ENCODE data around the gene STC2.
"Not testable (repeated sequence)": the region's sequence is repeated elsewhere in the genome, so short reads cannot be mapped to it uniquely, and the experiment has no call there.

STC2 gene

GRCh38 chr5:173291722-173292658 is 36.2 kb downstream of the STC2 start:
- H3K36me3 ChIP-seq = no peaks in the 10 kb centered on the region
- TF ChIP-seq CTCF (IDR thresholded peaks at IDR 0.05; ENCODE audit: low read depth, low read length) = no peak
- DNase-seq = peak; percentile 68
- H3K27ac ChIP-seq = peak overlapping the region; percentile 74
- peaks cover 2% of the 10 kb centered on the region for H3K9me3 ChIP-seq (ENCODE audit: severe bottlenecking)
- no peaks in the 10 kb centered on the region for H3K27me3 ChIP-seq (ENCODE audit: insufficient read depth, low read depth, severe bottlenecking)
- no peak overlapping the region for H3K4me3 ChIP-seq (ENCODE audit: low read depth, low read length)

- no peak overlapping the region for H3K4me3 ChIP-seq (ENCODE audit: low read depth, low read length)
- H3K9me3 ChIP-seq (ENCODE audit: severe bottlenecking) = peaks cover 2% of the 10 kb centered on the region
- no peaks in the 10 kb centered on the region for H3K36me3 ChIP-seq
- H3K27me3 ChIP-seq (ENCODE audit: insufficient read depth, low read depth, severe bottlenecking) = no peaks in the 10 kb centered on the region
- H3K27ac ChIP-seq = no peak overlapping the region
- TF ChIP-seq CTCF (IDR thresholded peaks at IDR 0.05; ENCODE audit: low read depth, low read length) = no peak
- DNase-seq = no peak
Measured at GRCh38 chr5:173290477-173291131, 37.6 kb downstream of the STC2 start.

- Histone ChIP-seq H3K4me3 (ENCODE audit: low read depth, low read length) (no peak overlapping the region), H3K9me3 (ENCODE audit: severe bottlenecking) (peaks cover 2% of the 10 kb centered on the region), H3K36me3 (no peaks in the 10 kb centered on the region), H3K27ac (no peak overlapping the region), H3K27me3 (ENCODE audit: insufficient read depth, low read depth, severe bottlenecking) (no peaks in the 10 kb centered on the region)
- no peak for DNase-seq
- TF ChIP-seq CTCF (IDR thresholded peaks at IDR 0.05; ENCODE audit: low read depth, low read length) = no peak
Measured at GRCh38 chr5:173289372-173289771, 38.8 kb downstream of the STC2 start.

GRCh38 chr5:173288632-173289031 is 39.6 kb downstream of the STC2 start:
- no peak overlapping the region for H3K4me3 ChIP-seq (ENCODE audit: low read depth, low read length)
- peaks cover 2% of the 10 kb centered on the region for H3K9me3 ChIP-seq (ENCODE audit: severe bottlenecking)
- TF ChIP-seq CTCF (IDR thresholded peaks at IDR 0.05; ENCODE audit: low read depth, low read length) = no peak
- H3K27ac ChIP-seq = no peak overlapping the region
- H3K27me3 ChIP-seq (ENCODE audit: insufficient read depth, low read depth, severe bottlenecking) = no peaks in the 10 kb centered on the region
- H3K36me3 ChIP-seq = no peaks in the 10 kb centered on the region
- DNase-seq = no peak

GRCh38 chr5:173287086-173287485 is 41.1 kb downstream of the STC2 start:
- H3K27ac ChIP-seq = no peak overlapping the region
- TF ChIP-seq CTCF (IDR thresholded peaks at IDR 0.05; ENCODE audit: low read depth, low read length) = no peak
- no peaks in the 10 kb centered on the region for H3K27me3 ChIP-seq (ENCODE audit: insufficient read depth, low read depth, severe bottlenecking)
- no peak overlapping the region for H3K4me3 ChIP-seq (ENCODE audit: low read depth, low read length)
- H3K9me3 ChIP-seq (ENCODE audit: severe bottlenecking) = peaks cover 2% of the 10 kb centered on the region
- no peak for DNase-seq
- no peaks in the 10 kb centered on the region for H3K36me3 ChIP-seq

GRCh38 chr5:173284343-173284958 is 43.8 kb downstream of the STC2 start:
- H3K27me3 ChIP-seq (ENCODE audit: insufficient read depth, low read depth, severe bottlenecking); H3K36me3 ChIP-seq; H3K27ac ChIP-seq: not testable (repeated sequence)

More at GRCh38 chr5:173284343-173284958, 43.8 kb downstream of the STC2 start:
- not testable (repeated sequence) for DNase-seq; H3K9me3 ChIP-seq (ENCODE audit: severe bottlenecking); H3K4me3 ChIP-seq (ENCODE audit: low read depth, low read length)
